HuH-7 (cell line): ENCODE results near the gene ZFHX3.

ENCODE experiments used
- DNase-seq: peaks from one replicate; pipeline ENCODE4 v3.0.0; 2011; ENCODE audit warnings: low spot score

ZFHX3 gene

GRCh38 chr16:72852421-72852820 lies 195.5 kb downstream of the ZFHX3 start:
- DNase-seq = no peak

- no peak for DNase-seq
Measured at GRCh38 chr16:72850853-72851252, 197.1 kb downstream of the ZFHX3 start.

GRCh38 chr16:72850021-72850420 lies 197.9 kb downstream of the ZFHX3 start:
- DNase-seq = no peak

GRCh38 chr16:72848759-72849664 lies 198.9 kb downstream of the ZFHX3 start:
- DNase-seq = peak; percentile 32

GRCh38 chr16:72848028-72848400 lies 199.9 kb downstream of the ZFHX3 start:
- DNase-seq = no peak

GRCh38 chr16:72847187-72848027 lies 200.5 kb downstream of the ZFHX3 start:
- DNase-seq = peak; percentile 82

- DNase-seq = no peak
Measured at GRCh38 chr16:72846594-72846993, 201.3 kb downstream of the ZFHX3 start.

- no peak for DNase-seq
Measured at GRCh38 chr16:72845322-72846020, 202.5 kb downstream of the ZFHX3 start.

GRCh38 chr16:72844225-72844920 lies 203.6 kb downstream of the ZFHX3 start:
- DNase-seq = no peak

GRCh38 chr16:72841506-72841905 lies 206.4 kb downstream of the ZFHX3 start:
- DNase-seq = no peak

GRCh38 chr16:72840631-72841381 lies 207.1 kb downstream of the ZFHX3 start:
- no peak for DNase-seq

- no peak for DNase-seq
Measured at GRCh38 chr16:72838951-72839350, 209.0 kb downstream of the ZFHX3 start.

GRCh38 chr16:72838586-72838910 lies 209.4 kb downstream of the ZFHX3 start:
- DNase-seq = no peak

- DNase-seq = no peak
Measured at GRCh38 chr16:72837846-72838585, 209.9 kb downstream of the ZFHX3 start.

- peak; percentile 64 for DNase-seq
Measured at GRCh38 chr16:72836985-72837384, 210.9 kb downstream of the ZFHX3 start.

- DNase-seq = no peak
Measured at GRCh38 chr16:72836181-72836580, 211.7 kb downstream of the ZFHX3 start.

GRCh38 chr16:72835086-72835485 lies 212.8 kb downstream of the ZFHX3 start:
- DNase-seq = no peak

- no peak for DNase-seq
Measured at GRCh38 chr16:72834499-72834898, 213.4 kb downstream of the ZFHX3 start.

- no peak for DNase-seq
Measured at GRCh38 chr16:72833969-72834368, 214.0 kb downstream of the ZFHX3 start.

GRCh38 chr16:72833482-72833881 lies 214.4 kb downstream of the ZFHX3 start:
- DNase-seq = no peak
